Esophagus squamous epithelium (tissue), 5 donors: ENCODE measurements around the gene SLC20A1. TPM values are rescaled to one million over a fixed set of nuclear protein-coding genes. Genes with fewer than 3 reads are reported as not detected.

Source experiments
- DNase-seq: peaks from one replicate; lab custom pipeline; 2025; lab: John Stamatoyannopoulos, UW
- H3K27ac ChIP-seq, 4 donors: fragments of 200-600 bp; sonication (generic); one replicate each; pipeline ENCODE4 v1.5.1; 2016 to 2019; ENCODE audit warnings: mild to moderate bottlenecking in 1 of 4
- H3K27me3 ChIP-seq, 4 donors: fragments of 200-600 bp; sonication (generic); 1 replicate in 3 of 4; 2 replicates in 1 of 4; pipeline versions ENCODE4 v1.5.1 to v1.6.0; 2017 to 2021; ENCODE audit warnings: antibody characterized with exemption in 1 of 4
- H3K36me3 ChIP-seq, 3 donors: fragments of 200-600 bp; sonication (generic); one replicate each; pipeline ENCODE4 v1.5.1; 2016 to 2019
- H3K4me1 ChIP-seq, 3 donors: fragments of 200-600 bp; sonication (generic); one replicate each; pipeline ENCODE4 v1.5.1; 2017 to 2019
- H3K4me3 ChIP-seq, 4 donors: fragments of 200-600 bp; sonication (generic); 1 replicate in 3 of 4; 2 replicates in 1 of 4; pipeline ENCODE4 v1.5.1; 2016 to 2019; ENCODE audit warnings: mild to moderate bottlenecking in 2 of 4, moderate library complexity in 1 of 4
- H3K9me3 ChIP-seq, 3 donors: fragments of 200-600 bp; sonication (generic); one replicate each; pipeline ENCODE4 v1.5.1; 2016 to 2019
- POLR2A ChIP-seq, 4 donors: fragments of 450-650 bp; IDR thresholded peaks; one replicate each; pipeline ENCODE4 v1.6.1; 2017; ENCODE audit warnings: antibody characterized with exemption in 4 of 4, mild to moderate bottlenecking in 4 of 4, moderate library complexity in 3 of 4
- WGBS, 2 donors: methylation state at CpG; one replicate each; pipeline ENCODE4 v1.1.5; 2018; 5-methylcytosine and 5-hydroxymethylcytosine counted together
- intact Hi-C: fragments of 100-400 bp; cut with DNase I; formaldehyde crosslinking; loops from one replicate; pipeline ENCODE4 v1.15.0; 2022
- total RNA-seq, 4 donors: library from RNA; depleted of rRNA; stranded (reverse); fragments of >200 nt; gene quantifications; one replicate each; pipeline ENCODE4 v1.1.0, GENCODE V29; 2016
- TF ChIP-seq, protein P1 (sequence below), 6 experiments: fragments of 450-650 bp in 4 of 6; fragments of 200-600 bp in 2 of 6; sonication (generic) in 2 of 6; IDR thresholded peaks; one replicate each; pipeline ENCODE4 v1.5.1; 2016 to 2019; ENCODE audit warnings: antibody characterized with exemption in 6 of 6, mild to moderate bottlenecking in 4 of 6, moderate library complexity in 4 of 6
- donor health status: DM: yes; HTN: yes; CAD: no.

Gene SLC20A1
- total RNA-seq, 4 donors from 2014 or later: 9.4 to 26.9 (median 21.5) TPM

DNA sequence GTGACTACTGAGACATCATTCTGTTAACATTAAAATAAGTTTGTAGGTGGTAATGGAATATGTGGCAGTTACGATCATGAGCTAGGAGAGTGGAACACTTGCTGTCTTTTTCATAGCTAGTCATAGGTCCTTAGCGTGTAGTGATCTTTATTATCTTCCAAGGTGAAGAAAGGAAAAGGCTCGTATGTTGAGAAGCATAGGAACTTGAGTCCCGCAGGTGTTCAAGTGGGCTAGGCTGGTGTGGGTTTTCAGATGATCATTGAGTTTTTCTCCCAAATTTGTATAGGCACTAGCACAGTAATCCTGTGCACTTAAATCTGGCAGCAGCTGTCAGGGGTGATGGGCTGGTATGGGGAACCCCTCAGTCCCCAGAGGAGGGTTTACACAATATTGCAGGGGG is 10.9 kb downstream of the SLC20A1 start:
- H3K9me3 ChIP-seq: no peaks in the 10 kb centered on the region
- H3K27me3 ChIP-seq: no peaks in the 10 kb centered on the region
- peaks cover 12 to 99% (median 23%) of the 10 kb centered on the region in 3 donors for H3K36me3 ChIP-seq
- H3K27ac ChIP-seq: no peak overlapping the region
- intact Hi-C loops: no loop called here
- no peak overlapping the region for H3K4me3 ChIP-seq
- no peak for DNase-seq
- no peak for TF ChIP-seq POLR2A (IDR thresholded peaks at IDR 0.05)
- 90 to 96% methylated on average over 4 of the region's 4 CpGs for WGBS, 2 donors
- H3K4me1 ChIP-seq: peaks cover 0 to 21% (median 0%) of the 10 kb centered on the region in 3 donors

- peaks cover 0 to 30% (median 3%) of the 10 kb centered on the region in 3 donors for H3K4me1 ChIP-seq
- no peaks in the 10 kb centered on the region for H3K27me3 ChIP-seq
- 89 to 92% methylated on average over 1 to 2 of the region's 2 CpGs for WGBS, 2 donors
- no peak for DNase-seq
- intact Hi-C loops: no loop called here
- TF ChIP-seq, protein P1, sequence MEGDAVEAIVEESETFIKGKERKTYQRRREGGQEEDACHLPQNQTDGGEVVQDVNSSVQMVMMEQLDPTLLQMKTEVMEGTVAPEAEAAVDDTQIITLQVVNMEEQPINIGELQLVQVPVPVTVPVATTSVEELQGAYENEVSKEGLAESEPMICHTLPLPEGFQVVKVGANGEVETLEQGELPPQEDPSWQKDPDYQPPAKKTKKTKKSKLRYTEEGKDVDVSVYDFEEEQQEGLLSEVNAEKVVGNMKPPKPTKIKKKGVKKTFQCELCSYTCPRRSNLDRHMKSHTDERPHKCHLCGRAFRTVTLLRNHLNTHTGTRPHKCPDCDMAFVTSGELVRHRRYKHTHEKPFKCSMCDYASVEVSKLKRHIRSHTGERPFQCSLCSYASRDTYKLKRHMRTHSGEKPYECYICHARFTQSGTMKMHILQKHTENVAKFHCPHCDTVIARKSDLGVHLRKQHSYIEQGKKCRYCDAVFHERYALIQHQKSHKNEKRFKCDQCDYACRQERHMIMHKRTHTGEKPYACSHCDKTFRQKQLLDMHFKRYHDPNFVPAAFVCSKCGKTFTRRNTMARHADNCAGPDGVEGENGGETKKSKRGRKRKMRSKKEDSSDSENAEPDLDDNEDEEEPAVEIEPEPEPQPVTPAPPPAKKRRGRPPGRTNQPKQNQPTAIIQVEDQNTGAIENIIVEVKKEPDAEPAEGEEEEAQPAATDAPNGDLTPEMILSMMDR (IDR thresholded peaks at IDR 0.05): no peak
- no peak for TF ChIP-seq POLR2A (IDR thresholded peaks at IDR 0.05)
- peaks cover 12 to 99% (median 18%) of the 10 kb centered on the region in 3 donors for H3K36me3 ChIP-seq
- H3K4me3 ChIP-seq: no peak overlapping the region
- no peak overlapping the region for H3K27ac ChIP-seq
- no peaks in the 10 kb centered on the region for H3K9me3 ChIP-seq
Measured at GRCh38 chr2:112658301-112658700, 12.6 kb downstream of the SLC20A1 start.

DNA sequence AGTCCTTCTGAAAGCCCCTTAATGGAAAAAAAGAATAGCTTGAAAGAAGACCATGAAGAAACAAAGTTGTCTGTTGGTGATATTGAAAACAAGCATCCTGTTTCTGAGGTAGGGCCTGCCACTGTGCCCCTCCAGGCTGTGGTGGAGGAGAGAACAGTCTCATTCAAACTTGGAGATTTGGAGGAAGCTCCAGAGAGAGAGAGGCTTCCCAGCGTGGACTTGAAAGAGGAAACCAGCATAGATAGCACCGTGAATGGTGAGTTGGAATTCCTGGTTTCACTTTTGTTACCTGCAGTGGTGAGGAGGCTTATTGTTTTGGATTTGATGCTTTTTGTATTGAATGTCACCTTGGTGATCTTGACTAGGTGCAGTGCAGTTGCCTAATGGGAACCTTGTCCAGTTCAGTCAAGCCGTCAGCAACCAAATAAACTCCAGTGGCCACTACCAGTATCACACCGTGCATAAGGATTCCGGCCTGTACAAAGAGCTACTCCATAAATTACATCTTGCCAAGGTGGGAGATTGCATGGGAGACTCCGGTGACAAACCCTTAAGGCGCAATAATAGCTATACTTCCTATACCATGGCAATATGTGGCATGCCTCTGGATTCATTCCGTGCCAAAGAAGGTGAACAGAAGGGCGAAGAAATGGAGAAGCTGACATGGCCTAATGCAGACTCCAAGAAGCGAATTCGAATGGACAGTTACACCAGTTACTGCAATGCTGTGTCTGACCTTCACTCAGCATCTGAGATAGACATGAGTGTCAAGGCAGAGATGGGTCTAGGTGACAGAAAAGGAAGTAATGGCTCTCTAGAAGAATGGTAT is 13.3 kb downstream of the SLC20A1 start:
- H3K4me3 ChIP-seq: no peak overlapping the region
- no peak overlapping the region for H3K27ac ChIP-seq
- H3K27me3 ChIP-seq: no peaks in the 10 kb centered on the region
- H3K4me1 ChIP-seq: peaks cover 0 to 30% (median 3%) of the 10 kb centered on the region in 3 donors
- no peaks in the 10 kb centered on the region for H3K9me3 ChIP-seq
- peaks cover 15 to 99% (median 15%) of the 10 kb centered on the region in 3 donors for H3K36me3 ChIP-seq
- no peak for DNase-seq
- intact Hi-C loops: no loop called here
- 85 to 87% methylated on average over 10 of the region's 11 CpGs for WGBS, 2 donors
- TF ChIP-seq, protein P1 (IDR thresholded peaks at IDR 0.05): no peak
- no peak for TF ChIP-seq POLR2A (IDR thresholded peaks at IDR 0.05)

DNA sequence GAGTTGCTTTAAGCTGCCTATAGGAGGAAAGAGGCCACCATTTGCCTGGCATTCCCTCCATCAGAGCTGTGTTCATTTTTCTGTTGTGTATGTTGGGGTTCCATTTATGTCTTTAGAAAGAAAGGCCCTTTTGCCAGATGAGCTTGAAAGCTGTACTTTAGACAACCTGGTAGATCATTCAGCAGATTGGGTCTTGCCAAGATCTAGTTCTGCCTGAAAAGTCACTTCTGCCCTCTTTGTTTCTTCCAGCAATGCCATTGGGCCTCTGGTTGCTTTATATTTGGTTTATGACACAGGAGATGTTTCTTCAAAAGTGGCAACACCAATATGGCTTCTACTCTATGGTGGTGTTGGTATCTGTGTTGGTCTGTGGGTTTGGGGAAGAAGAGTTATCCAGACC is 14.4 kb downstream of the SLC20A1 start:
- Histone ChIP-seq H3K9me3 (no peaks in the 10 kb centered on the region), H3K27me3 (no peaks in the 10 kb centered on the region), H3K4me1 (peaks cover 0 to 30% (median 3%) of the 10 kb centered on the region in 3 donors), H3K36me3 (peaks cover 15 to 100% (median 21%) of the 10 kb centered on the region in 3 donors), H3K27ac (peak overlapping the region in 1 of 4 donors; percentile 32), H3K4me3 (no peak overlapping the region)
- no peak for TF ChIP-seq POLR2A (IDR thresholded peaks at IDR 0.05)
- TF ChIP-seq, protein P1 (IDR thresholded peaks at IDR 0.05): no peak
- intact Hi-C loops: no loop called here
- DNase-seq: no peak

GRCh38 chr2:112661656-112662305 is 16.0 kb downstream of the SLC20A1 start:
- Histone ChIP-seq H3K36me3 (peaks cover 15 to 87% (median 21%) of the 10 kb centered on the region in 3 donors), H3K27ac (peak overlapping the region; percentile 37 to 75 (median 43)), H3K4me1 (peaks cover 0 to 44% (median 3%) of the 10 kb centered on the region in 3 donors), H3K9me3 (no peaks in the 10 kb centered on the region), H3K27me3 (no peaks in the 10 kb centered on the region), H3K4me3 (no peak overlapping the region)
- TF ChIP-seq, protein P1 (IDR thresholded peaks at IDR 0.05): no peak
- TF ChIP-seq POLR2A (IDR thresholded peaks at IDR 0.05): no peak
- intact Hi-C loops: no loop called here
- DNase-seq: no peak
- WGBS, 2 donors: 33 to 54% methylated on average over 2 to 8 of the region's 8 CpGs
